ENCODE results near the gene KDSR. TPM values are rescaled to one million over a fixed set of nuclear protein-coding genes. Genes with fewer than 3 reads are reported as not detected.

The KDSR gene
- total RNA-seq, 4 donors from 2014 or later, result 12.6 to 68.6 (median 29.3) TPM

DNA sequence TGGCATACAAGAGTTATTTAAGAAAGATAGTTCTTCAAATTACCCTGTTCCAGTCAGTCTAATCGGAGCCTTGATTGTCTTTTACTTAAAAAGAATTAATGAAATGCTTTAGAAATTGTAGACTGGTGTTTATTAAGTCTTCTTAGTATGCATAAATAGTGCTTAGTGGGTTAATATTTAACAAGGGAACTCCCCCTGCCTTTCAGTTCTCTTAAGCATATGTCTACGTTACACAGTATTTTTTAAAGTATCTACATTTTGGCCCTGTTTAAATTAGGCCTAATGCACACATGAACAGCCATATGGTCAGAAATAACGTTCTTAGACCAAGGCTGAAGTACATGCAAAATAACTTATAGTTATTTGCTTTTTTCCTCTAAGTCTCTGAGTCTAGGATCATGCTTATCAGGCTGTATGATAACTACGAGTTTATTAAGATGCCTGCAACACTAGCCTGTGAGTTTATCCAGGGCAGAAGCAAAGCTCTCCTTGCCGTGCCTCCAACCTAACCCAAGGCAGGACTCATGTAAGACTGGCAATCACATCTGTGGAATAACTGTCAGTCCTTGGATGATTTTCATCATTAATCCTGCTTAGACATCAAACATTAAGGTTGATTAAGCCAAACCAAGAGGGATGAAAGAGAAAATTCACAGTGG lies 54.1 kb downstream of the KDSR start:
- DNase-seq, result no peak
- H3K27me3 ChIP-seq, result no peaks in the 10 kb centered on the region
- H3K4me3 ChIP-seq, result no peak overlapping the region
- intact Hi-C loops (cut with DNase I; ENCODE audit: low total_unique reads), result loop anchor here (10.0 kb wide), 1 partner anchor 68 kb away; no protein-coding TSS in a partner anchor
- H3K36me3 ChIP-seq, result no peaks in the 10 kb centered on the region
- H3K9me3 ChIP-seq, result no peaks in the 10 kb centered on the region
- peaks cover 0 to 4% of the 10 kb centered on the region in 2 donors for H3K4me1 ChIP-seq
- peak overlapping the region; percentile 89 to 98 for H3K27ac ChIP-seq
- no peak for TF ChIP-seq POLR2A (IDR thresholded peaks at IDR 0.05)
- TF ChIP-seq, protein P1, sequence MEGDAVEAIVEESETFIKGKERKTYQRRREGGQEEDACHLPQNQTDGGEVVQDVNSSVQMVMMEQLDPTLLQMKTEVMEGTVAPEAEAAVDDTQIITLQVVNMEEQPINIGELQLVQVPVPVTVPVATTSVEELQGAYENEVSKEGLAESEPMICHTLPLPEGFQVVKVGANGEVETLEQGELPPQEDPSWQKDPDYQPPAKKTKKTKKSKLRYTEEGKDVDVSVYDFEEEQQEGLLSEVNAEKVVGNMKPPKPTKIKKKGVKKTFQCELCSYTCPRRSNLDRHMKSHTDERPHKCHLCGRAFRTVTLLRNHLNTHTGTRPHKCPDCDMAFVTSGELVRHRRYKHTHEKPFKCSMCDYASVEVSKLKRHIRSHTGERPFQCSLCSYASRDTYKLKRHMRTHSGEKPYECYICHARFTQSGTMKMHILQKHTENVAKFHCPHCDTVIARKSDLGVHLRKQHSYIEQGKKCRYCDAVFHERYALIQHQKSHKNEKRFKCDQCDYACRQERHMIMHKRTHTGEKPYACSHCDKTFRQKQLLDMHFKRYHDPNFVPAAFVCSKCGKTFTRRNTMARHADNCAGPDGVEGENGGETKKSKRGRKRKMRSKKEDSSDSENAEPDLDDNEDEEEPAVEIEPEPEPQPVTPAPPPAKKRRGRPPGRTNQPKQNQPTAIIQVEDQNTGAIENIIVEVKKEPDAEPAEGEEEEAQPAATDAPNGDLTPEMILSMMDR (IDR thresholded peaks at IDR 0.05), result no peak

DNA sequence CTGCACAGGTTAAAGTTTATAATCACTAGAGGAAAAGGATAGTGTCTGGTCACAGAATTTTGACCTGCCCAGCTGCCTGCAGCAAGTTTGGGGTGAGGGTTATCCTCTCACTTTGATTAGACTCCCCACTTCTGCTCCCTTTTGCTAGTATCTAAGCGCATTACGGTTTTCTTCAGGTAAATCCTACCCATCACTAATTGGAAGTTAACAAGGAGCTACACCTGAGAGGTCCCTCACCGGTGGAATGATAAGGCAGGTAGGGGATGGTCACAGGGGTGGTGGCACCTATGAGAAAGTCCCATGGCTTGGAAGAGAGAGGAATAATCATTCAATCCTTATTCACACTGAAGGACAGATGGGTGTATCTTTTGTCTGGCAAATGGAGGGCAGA lies 55.0 kb downstream of the KDSR start:
- no peaks in the 10 kb centered on the region for H3K36me3 ChIP-seq
- DNase-seq, result no peak
- peak overlapping the region; percentile 89 to 98 for H3K27ac ChIP-seq
- H3K27me3 ChIP-seq, result no peaks in the 10 kb centered on the region
- TF ChIP-seq, protein P1 (IDR thresholded peaks at IDR 0.05), result no peak
- no peak for TF ChIP-seq POLR2A (IDR thresholded peaks at IDR 0.05)
- peaks cover 0 to 4% of the 10 kb centered on the region in 2 donors for H3K4me1 ChIP-seq
- H3K9me3 ChIP-seq, result no peaks in the 10 kb centered on the region
- intact Hi-C loops (cut with DNase I; ENCODE audit: low total_unique reads), result loop anchor here (10.0 kb wide), 1 partner anchor 67 kb away; no protein-coding TSS in a partner anchor
- no peak overlapping the region for H3K4me3 ChIP-seq

DNA sequence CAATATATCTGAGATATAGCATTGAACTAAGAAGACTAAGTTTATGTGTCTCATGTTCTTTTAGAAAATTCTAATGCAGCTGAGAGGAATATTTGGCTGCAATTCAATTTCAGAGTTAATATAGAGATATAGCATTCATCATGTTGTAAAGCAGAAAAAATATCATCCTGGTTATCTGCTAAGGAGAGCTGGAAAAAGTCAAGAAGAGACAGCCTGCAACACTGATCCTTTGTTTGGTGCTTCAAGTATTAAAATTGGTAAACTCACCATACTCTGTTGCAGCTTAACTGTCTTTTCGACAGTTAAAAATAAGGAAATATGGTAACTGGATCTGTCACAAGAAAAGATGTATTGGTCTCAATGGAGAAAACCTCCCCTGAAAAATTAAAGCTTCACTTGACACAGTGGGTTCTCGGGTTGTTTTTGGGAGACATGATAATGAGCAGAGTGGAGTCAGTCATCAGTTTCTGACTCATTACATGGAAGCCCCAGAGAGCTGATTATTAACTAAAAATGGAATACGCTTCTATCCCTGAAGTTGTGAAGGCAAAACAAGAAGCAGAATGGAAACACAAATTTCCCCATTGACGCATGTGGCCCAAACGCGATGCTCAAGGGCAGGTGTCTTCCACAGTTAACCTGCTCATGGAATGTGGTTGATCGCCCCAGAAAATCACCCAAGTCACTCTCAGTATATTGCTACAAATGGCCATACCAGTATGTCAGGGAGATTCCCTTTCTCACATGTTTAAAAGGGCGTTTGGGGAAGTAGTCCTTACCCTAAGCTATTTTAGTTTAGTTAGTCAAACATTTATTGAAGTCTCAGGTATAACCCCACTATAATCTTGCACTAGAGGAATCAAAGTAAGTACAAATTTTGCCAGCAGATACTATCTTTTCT lies 55.6 kb downstream of the KDSR start:
- H3K36me3 ChIP-seq, result no peaks in the 10 kb centered on the region
- H3K9me3 ChIP-seq, result no peaks in the 10 kb centered on the region
- H3K27me3 ChIP-seq, result no peaks in the 10 kb centered on the region
- peak overlapping the region; percentile 89 to 98 for H3K27ac ChIP-seq
- no peak overlapping the region for H3K4me3 ChIP-seq
- H3K4me1 ChIP-seq, result peaks cover 0 to 4% of the 10 kb centered on the region in 2 donors
- intact Hi-C loops (cut with DNase I; ENCODE audit: low total_unique reads), result loop anchor here (10.0 kb wide), 1 partner anchor 67 kb away; no protein-coding TSS in a partner anchor
- DNase-seq, result no peak
- TF ChIP-seq, protein P1 (IDR thresholded peaks at IDR 0.05), result no peak
- no peak for TF ChIP-seq POLR2A (IDR thresholded peaks at IDR 0.05)

DNA sequence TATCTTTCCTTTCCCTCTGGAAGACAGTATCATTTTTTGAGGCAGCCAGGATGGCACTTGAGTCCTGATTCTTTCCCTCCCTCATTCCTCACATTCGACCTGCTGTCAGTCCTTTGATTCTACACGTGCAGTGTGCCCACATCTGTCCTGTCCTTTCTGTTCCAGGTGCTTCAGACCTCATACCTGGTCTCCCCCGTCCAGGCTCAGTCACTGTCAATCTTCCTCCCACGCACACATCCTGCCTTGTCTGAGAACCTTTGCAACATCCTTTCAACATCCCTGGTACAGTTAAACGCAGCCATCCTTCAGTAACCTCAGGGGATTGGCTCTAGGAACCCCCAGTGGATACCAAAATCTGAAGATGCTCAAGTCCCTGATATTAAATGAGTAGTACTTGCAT lies 57.6 kb downstream of the KDSR start:
- TF ChIP-seq, protein P1 (IDR thresholded peaks at IDR 0.05), result no peak
- no peak overlapping the region for H3K4me3 ChIP-seq
- no peak overlapping the region for H3K27ac ChIP-seq
- H3K9me3 ChIP-seq, result no peaks in the 10 kb centered on the region
- H3K4me1 ChIP-seq, result peaks cover 0 to 4% of the 10 kb centered on the region in 2 donors
- H3K36me3 ChIP-seq, result no peaks in the 10 kb centered on the region
- DNase-seq, result no peak
- intact Hi-C loops (cut with DNase I; ENCODE audit: low total_unique reads), result no loop called here
- no peaks in the 10 kb centered on the region for H3K27me3 ChIP-seq
